Measurements from ENCODE around the gene CBX8.
"Not testable (repeated sequence)": the region's sequence is repeated elsewhere in the genome, so short reads cannot be mapped to it uniquely, and the experiment has no call there.

DNA sequence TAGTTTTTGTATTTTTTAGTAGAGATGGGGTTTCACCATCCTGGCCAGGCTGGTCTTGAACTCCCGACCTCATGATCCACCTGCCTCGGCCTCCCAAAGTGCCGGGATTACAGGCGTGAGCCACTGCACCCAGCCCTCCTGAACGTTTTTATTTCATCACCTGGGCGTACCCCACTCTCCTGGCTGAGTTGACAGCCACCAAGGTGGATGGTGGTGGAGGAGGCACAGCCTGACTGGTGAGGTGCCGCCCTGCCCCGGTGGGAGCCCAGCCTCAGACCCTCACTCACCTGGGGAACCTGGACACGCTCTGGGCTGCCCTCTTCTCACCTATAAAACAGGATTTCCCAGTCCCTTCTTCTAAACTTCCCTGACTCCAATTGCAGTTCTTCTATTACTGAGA, 24.2 kb downstream of the CBX8 start:
- TF ChIP-seq, protein P1, sequence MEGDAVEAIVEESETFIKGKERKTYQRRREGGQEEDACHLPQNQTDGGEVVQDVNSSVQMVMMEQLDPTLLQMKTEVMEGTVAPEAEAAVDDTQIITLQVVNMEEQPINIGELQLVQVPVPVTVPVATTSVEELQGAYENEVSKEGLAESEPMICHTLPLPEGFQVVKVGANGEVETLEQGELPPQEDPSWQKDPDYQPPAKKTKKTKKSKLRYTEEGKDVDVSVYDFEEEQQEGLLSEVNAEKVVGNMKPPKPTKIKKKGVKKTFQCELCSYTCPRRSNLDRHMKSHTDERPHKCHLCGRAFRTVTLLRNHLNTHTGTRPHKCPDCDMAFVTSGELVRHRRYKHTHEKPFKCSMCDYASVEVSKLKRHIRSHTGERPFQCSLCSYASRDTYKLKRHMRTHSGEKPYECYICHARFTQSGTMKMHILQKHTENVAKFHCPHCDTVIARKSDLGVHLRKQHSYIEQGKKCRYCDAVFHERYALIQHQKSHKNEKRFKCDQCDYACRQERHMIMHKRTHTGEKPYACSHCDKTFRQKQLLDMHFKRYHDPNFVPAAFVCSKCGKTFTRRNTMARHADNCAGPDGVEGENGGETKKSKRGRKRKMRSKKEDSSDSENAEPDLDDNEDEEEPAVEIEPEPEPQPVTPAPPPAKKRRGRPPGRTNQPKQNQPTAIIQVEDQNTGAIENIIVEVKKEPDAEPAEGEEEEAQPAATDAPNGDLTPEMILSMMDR (IDR thresholded peaks at IDR 0.05; ENCODE audit: extremely low read depth in 1 of 2, insufficient read depth in 1 of 2, low read depth in 1 of 2, low read length in 2 of 2), result not testable (repeated sequence)
- not testable (repeated sequence) for TF ChIP-seq EZH2 (IDR thresholded peaks at IDR 0.05; ENCODE audit: borderline replicate concordance, low read depth, low read length, severe bottlenecking); MYC (IDR thresholded peaks at IDR 0.05; ENCODE audit: low read depth, low read length); JUN (IDR thresholded peaks at IDR 0.05; ENCODE audit: borderline replicate concordance, insufficient read depth, insufficient read length, low read depth); POLR2A (IDR thresholded peaks at IDR 0.05; ENCODE audit: low read depth, low read length); POLR2AphosphoS5 (IDR thresholded peaks at IDR 0.05; ENCODE audit: insufficient read depth, low read depth, low read length); FOS (IDR thresholded peaks at IDR 0.05; ENCODE audit: borderline replicate concordance, insufficient read depth, low read length); GATA2 (IDR thresholded peaks at IDR 0.05; ENCODE audit: insufficient read depth, insufficient read length, low read depth, low read length)
- TF ChIP-seq, protein P2, sequence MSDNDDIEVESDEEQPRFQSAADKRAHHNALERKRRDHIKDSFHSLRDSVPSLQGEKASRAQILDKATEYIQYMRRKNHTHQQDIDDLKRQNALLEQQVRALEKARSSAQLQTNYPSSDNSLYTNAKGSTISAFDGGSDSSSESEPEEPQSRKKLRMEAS (IDR thresholded peaks at IDR 0.05; ENCODE audit: insufficient read depth, insufficient read length), result not testable (repeated sequence)
